Mammary epithelial cell (primary cell): ENCODE data around the gene LTA4H.

ENCODE experiments used
- EZH2 ChIP-seq: IDR thresholded peaks from 2 replicates; pipeline ENCODE4 v1.6.1; 2012; ENCODE audit warnings: low read length, inconsistent platforms, borderline replicate concordance
- TF ChIP-seq, protein P1 (sequence below), 2 donors: IDR thresholded peaks in 1 of 2; conservative IDR thresholded peaks in 1 of 2; 2 replicates each; pipeline ENCODE4 v1.5.1; 2011 to 2012; ENCODE audit warnings: inconsistent platforms in 2 of 2, low read length in 2 of 2, mild to moderate bottlenecking in 2 of 2, control low read depth in 1 of 2, low read depth in 1 of 2; ENCODE audit not compliant: insufficient read depth in 1 of 2; ENCODE audit errors: extremely low read depth in 1 of 2

DNA sequence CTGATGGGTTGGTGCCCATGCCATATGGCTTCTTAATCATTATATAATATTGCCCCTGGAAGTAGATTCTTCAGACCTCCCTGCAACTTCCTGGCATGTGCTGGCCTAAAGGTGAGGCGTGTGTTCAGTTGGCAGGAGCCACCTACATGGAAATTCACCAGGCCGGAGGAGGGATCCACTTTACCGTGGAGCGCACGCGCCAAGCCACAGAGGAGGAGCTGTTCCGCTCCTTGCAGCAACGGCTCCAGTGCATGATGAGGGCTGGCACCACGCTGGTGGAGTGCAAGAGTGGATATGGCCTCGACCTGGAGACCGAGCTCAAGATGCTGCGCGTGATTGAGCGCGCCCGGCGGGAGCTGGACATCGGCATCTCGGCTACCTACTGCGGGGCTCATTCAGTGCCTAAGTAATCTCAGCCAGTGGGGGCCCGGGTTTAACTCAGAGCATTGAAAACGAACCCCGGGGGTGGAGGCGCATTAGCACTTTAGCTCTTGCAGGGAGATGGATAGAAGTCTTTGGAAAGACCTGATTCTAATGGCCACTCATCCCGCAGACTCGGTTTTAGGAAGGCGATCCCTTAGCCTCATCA is 78.7 kb downstream of the LTA4H start:
- TF ChIP-seq, protein P1, sequence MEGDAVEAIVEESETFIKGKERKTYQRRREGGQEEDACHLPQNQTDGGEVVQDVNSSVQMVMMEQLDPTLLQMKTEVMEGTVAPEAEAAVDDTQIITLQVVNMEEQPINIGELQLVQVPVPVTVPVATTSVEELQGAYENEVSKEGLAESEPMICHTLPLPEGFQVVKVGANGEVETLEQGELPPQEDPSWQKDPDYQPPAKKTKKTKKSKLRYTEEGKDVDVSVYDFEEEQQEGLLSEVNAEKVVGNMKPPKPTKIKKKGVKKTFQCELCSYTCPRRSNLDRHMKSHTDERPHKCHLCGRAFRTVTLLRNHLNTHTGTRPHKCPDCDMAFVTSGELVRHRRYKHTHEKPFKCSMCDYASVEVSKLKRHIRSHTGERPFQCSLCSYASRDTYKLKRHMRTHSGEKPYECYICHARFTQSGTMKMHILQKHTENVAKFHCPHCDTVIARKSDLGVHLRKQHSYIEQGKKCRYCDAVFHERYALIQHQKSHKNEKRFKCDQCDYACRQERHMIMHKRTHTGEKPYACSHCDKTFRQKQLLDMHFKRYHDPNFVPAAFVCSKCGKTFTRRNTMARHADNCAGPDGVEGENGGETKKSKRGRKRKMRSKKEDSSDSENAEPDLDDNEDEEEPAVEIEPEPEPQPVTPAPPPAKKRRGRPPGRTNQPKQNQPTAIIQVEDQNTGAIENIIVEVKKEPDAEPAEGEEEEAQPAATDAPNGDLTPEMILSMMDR (conservative IDR thresholded peaks at IDR 0.05 in 1 of 2, IDR thresholded peaks at IDR 0.05 in 1 of 2; ENCODE audit: extremely low read depth in 1 of 2, insufficient read depth in 1 of 2, low read depth in 1 of 2, low read length in 2 of 2), result no peak
- no peak for TF ChIP-seq EZH2
